HEK293 (cell line): Measurements from ENCODE around the gene ZNF446.

Experiments
- EGR2 ChIP-seq: fragments of 450-650 bp; formaldehyde crosslinking; IDR thresholded peaks from 2 replicates; pipeline ENCODE4 v1.5.1; 2016; ENCODE audit warnings: low read depth, missing biosample characterization, missing genetic modification characterization
- KLF10 ChIP-seq: fragments of 450-650 bp; IDR thresholded peaks from 2 replicates; pipeline ENCODE4 v1.5.1; 2018; ENCODE audit warnings: missing biosample characterization, mild to moderate bottlenecking, missing genetic modification characterization
- KLF8 ChIP-seq: fragments of 450-650 bp; formaldehyde crosslinking; IDR thresholded peaks from 2 replicates; pipeline ENCODE4 v1.5.1; 2016; ENCODE audit warnings: missing biosample characterization, missing genetic modification characterization
- PRDM1 ChIP-seq: fragments of 450-650 bp; formaldehyde crosslinking; IDR thresholded peaks from 2 replicates; pipeline ENCODE4; 2016; ENCODE audit warnings: missing biosample characterization, missing genetic modification characterization
- SCRT1 ChIP-seq: fragments of 450-650 bp; formaldehyde crosslinking; IDR thresholded peaks from 2 replicates; pipeline ENCODE4 v1.5.1; 2016; ENCODE audit warnings: missing biosample characterization, missing genetic modification characterization, borderline replicate concordance
- ZEB2 ChIP-seq: fragments of 450-650 bp; formaldehyde crosslinking; IDR thresholded peaks from 2 replicates; pipeline ENCODE4 v1.5.1; 2016; ENCODE audit warnings: missing biosample characterization, missing genetic modification characterization
- ZFHX2 ChIP-seq: fragments of 450-650 bp; formaldehyde crosslinking; conservative IDR thresholded peaks from 2 replicates; pipeline ENCODE4 v1.5.1; 2016; ENCODE audit warnings: missing biosample characterization, missing genetic modification characterization
- ZIC2 ChIP-seq: fragments of 450-650 bp; formaldehyde crosslinking; IDR thresholded peaks from 2 replicates; pipeline ENCODE4 v1.5.1; 2016; ENCODE audit warnings: missing biosample characterization, missing genetic modification characterization
- ZNF10 ChIP-seq: fragments of 450-650 bp; formaldehyde crosslinking; IDR thresholded peaks from 2 replicates; pipeline ENCODE4 v1.5.1; 2017; ENCODE audit warnings: missing biosample characterization, missing genetic modification characterization
- ZNF404 ChIP-seq: fragments of 450-650 bp; formaldehyde crosslinking; IDR thresholded peaks from 2 replicates; pipeline ENCODE4 v1.5.1; 2017; ENCODE audit warnings: missing biosample characterization, missing genetic modification characterization
- ZNF596 ChIP-seq: fragments of 450-650 bp; IDR thresholded peaks from 2 replicates; pipeline ENCODE4 v1.5.0; 2018; ENCODE audit warnings: missing biosample characterization, mild to moderate bottlenecking, missing genetic modification characterization, moderate library complexity
- ZNF624 ChIP-seq: fragments of 450-650 bp; formaldehyde crosslinking; IDR thresholded peaks from 2 replicates; pipeline ENCODE4 v1.5.1; 2017; ENCODE audit warnings: missing biosample characterization, missing genetic modification characterization
- ZNF843 ChIP-seq: fragments of 450-650 bp; formaldehyde crosslinking; IDR thresholded peaks from 2 replicates; pipeline ENCODE4 v1.5.1; 2016; ENCODE audit warnings: missing biosample characterization, missing genetic modification characterization
- ZSCAN30 ChIP-seq: fragments of 450-650 bp; IDR thresholded peaks from 2 replicates; pipeline ENCODE4 v1.5.1; 2018; ENCODE audit warnings: missing biosample characterization, mild to moderate bottlenecking, missing genetic modification characterization, moderate library complexity
- TF ChIP-seq, protein P1 (sequence below): fragments of 450-650 bp; formaldehyde crosslinking; IDR thresholded peaks from 2 replicates; pipeline ENCODE4 v1.5.1; 2016; ENCODE audit warnings: missing biosample characterization, missing genetic modification characterization
- TF ChIP-seq, protein P2 (sequence below): fragments of 450-650 bp; formaldehyde crosslinking; IDR thresholded peaks from 2 replicates; pipeline ENCODE4 v1.5.1; 2016; ENCODE audit warnings: missing biosample characterization, missing genetic modification characterization
- TF ChIP-seq, protein P3 (sequence below): fragments of 450-650 bp; formaldehyde crosslinking; IDR thresholded peaks from 2 replicates; pipeline ENCODE4 v1.5.1; 2016; ENCODE audit warnings: missing biosample characterization, missing genetic modification characterization, borderline replicate concordance
- TF ChIP-seq, protein P4 (sequence below): fragments of 450-650 bp; formaldehyde crosslinking; IDR thresholded peaks from 2 replicates; pipeline ENCODE4 v1.5.1; 2017; ENCODE audit warnings: missing biosample characterization, missing genetic modification characterization
- TF ChIP-seq, protein P5 (sequence below): fragments of 450-650 bp; formaldehyde crosslinking; IDR thresholded peaks from 2 replicates; pipeline ENCODE4 v1.5.1; 2016; ENCODE audit warnings: missing biosample characterization, missing genetic modification characterization
- TF ChIP-seq, protein P6 (sequence below): fragments of 450-650 bp; formaldehyde crosslinking; IDR thresholded peaks from 2 replicates; pipeline ENCODE4 v1.5.1; 2016; ENCODE audit warnings: missing biosample characterization, missing genetic modification characterization
- TF ChIP-seq, protein P7 (sequence below): fragments of 450-650 bp; formaldehyde crosslinking; IDR thresholded peaks from 2 replicates; pipeline ENCODE4 v1.5.1; 2016; ENCODE audit warnings: missing biosample characterization, missing genetic modification characterization
- TF ChIP-seq, protein P8 (sequence below): fragments of 450-650 bp; formaldehyde crosslinking; IDR thresholded peaks from 2 replicates; pipeline ENCODE4 v1.5.1; 2016; ENCODE audit warnings: missing biosample characterization, missing genetic modification characterization

ZNF446 gene

DNA sequence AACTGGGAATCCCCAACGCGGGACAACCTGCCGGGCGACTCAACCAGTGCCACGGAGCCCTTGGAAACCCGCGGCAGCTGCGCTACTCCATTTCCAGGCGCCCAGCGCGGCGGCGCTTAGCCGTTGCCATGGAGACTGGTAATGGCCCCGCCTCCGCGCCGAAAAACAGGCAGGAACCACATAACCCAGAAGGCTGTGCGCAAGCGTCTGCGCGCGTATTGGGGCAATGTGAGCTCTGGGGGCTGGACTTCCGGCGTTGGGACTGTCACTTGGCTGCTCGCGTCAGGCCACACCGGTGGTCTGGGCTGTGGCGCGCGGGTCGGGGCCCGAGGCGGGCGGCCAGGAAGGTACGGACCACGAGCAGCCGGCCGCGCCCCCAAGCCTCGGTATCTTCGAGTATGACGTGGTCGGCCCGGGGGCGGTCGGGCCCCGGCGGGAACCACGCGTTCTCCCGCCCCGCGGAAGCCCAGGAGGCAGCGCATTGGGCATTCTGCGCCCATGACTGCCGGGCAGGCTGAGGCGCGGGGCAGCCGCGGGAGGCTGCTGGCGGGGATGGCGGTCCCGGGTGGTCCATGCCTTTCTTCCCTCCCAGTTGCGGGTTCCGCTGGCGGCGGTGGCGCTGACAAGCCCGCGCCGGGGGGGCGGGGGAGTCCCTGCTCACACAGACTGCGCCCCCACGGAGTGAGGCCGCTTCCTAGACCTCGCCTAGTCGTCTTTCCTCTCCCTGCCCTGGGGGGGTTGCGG is 24.6 kb upstream of the ZNF446 start, which contains the start of gene ZNF324B (continued):
- TF ChIP-seq ZNF843 (tag by site-specific recombination) (0 out of 2 replicates have a peak, but pooled peaks have one; percentile 26), ZIC2 (tag by site-specific recombination) (peak; percentile 52), KLF10 (peak; percentile 59), SCRT1 (tag by site-specific recombination) (no peak), ZNF10 (tag by site-specific recombination) (no peak), ZFHX2 (tag by site-specific recombination) (peak; percentile 71), ZNF624 (tag by site-specific recombination) (no peak), EGR2 (tag by site-specific recombination) (peak; percentile 27; the same call in 1 of the 2 replicates), ZSCAN30 (peak; percentile 52; the same call in 1 of the 2 replicates), ZNF596 (tag by site-specific recombination) (no peak), ZNF404 (no peak), KLF8 (tag by site-specific recombination) (peak; percentile 71; the same call in 1 of the 2 replicates), ZEB2 (tag by site-specific recombination) (0 out of 2 replicates have a peak, but pooled peaks have one; percentile 41), PRDM1 (no peak)
- TF ChIP-seq, protein P1, sequence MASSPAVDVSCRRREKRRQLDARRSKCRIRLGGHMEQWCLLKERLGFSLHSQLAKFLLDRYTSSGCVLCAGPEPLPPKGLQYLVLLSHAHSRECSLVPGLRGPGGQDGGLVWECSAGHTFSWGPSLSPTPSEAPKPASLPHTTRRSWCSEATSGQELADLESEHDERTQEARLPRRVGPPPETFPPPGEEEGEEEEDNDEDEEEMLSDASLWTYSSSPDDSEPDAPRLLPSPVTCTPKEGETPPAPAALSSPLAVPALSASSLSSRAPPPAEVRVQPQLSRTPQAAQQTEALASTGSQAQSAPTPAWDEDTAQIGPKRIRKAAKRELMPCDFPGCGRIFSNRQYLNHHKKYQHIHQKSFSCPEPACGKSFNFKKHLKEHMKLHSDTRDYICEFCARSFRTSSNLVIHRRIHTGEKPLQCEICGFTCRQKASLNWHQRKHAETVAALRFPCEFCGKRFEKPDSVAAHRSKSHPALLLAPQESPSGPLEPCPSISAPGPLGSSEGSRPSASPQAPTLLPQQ (tag by site-specific recombination) = peak; percentile 57; the same call in 1 of the 2 replicates
- TF ChIP-seq, protein P2, sequence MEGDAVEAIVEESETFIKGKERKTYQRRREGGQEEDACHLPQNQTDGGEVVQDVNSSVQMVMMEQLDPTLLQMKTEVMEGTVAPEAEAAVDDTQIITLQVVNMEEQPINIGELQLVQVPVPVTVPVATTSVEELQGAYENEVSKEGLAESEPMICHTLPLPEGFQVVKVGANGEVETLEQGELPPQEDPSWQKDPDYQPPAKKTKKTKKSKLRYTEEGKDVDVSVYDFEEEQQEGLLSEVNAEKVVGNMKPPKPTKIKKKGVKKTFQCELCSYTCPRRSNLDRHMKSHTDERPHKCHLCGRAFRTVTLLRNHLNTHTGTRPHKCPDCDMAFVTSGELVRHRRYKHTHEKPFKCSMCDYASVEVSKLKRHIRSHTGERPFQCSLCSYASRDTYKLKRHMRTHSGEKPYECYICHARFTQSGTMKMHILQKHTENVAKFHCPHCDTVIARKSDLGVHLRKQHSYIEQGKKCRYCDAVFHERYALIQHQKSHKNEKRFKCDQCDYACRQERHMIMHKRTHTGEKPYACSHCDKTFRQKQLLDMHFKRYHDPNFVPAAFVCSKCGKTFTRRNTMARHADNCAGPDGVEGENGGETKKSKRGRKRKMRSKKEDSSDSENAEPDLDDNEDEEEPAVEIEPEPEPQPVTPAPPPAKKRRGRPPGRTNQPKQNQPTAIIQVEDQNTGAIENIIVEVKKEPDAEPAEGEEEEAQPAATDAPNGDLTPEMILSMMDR = peak; percentile 67
- TF ChIP-seq, protein P3, sequence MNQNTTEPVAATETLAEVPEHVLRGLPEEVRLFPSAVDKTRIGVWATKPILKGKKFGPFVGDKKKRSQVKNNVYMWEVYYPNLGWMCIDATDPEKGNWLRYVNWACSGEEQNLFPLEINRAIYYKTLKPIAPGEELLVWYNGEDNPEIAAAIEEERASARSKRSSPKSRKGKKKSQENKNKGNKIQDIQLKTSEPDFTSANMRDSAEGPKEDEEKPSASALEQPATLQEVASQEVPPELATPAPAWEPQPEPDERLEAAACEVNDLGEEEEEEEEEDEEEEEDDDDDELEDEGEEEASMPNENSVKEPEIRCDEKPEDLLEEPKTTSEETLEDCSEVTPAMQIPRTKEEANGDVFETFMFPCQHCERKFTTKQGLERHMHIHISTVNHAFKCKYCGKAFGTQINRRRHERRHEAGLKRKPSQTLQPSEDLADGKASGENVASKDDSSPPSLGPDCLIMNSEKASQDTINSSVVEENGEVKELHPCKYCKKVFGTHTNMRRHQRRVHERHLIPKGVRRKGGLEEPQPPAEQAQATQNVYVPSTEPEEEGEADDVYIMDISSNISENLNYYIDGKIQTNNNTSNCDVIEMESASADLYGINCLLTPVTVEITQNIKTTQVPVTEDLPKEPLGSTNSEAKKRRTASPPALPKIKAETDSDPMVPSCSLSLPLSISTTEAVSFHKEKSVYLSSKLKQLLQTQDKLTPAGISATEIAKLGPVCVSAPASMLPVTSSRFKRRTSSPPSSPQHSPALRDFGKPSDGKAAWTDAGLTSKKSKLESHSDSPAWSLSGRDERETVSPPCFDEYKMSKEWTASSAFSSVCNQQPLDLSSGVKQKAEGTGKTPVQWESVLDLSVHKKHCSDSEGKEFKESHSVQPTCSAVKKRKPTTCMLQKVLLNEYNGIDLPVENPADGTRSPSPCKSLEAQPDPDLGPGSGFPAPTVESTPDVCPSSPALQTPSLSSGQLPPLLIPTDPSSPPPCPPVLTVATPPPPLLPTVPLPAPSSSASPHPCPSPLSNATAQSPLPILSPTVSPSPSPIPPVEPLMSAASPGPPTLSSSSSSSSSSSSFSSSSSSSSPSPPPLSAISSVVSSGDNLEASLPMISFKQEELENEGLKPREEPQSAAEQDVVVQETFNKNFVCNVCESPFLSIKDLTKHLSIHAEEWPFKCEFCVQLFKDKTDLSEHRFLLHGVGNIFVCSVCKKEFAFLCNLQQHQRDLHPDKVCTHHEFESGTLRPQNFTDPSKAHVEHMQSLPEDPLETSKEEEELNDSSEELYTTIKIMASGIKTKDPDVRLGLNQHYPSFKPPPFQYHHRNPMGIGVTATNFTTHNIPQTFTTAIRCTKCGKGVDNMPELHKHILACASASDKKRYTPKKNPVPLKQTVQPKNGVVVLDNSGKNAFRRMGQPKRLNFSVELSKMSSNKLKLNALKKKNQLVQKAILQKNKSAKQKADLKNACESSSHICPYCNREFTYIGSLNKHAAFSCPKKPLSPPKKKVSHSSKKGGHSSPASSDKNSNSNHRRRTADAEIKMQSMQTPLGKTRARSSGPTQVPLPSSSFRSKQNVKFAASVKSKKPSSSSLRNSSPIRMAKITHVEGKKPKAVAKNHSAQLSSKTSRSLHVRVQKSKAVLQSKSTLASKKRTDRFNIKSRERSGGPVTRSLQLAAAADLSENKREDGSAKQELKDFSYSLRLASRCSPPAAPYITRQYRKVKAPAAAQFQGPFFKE = no peak
- TF ChIP-seq, protein P4, sequence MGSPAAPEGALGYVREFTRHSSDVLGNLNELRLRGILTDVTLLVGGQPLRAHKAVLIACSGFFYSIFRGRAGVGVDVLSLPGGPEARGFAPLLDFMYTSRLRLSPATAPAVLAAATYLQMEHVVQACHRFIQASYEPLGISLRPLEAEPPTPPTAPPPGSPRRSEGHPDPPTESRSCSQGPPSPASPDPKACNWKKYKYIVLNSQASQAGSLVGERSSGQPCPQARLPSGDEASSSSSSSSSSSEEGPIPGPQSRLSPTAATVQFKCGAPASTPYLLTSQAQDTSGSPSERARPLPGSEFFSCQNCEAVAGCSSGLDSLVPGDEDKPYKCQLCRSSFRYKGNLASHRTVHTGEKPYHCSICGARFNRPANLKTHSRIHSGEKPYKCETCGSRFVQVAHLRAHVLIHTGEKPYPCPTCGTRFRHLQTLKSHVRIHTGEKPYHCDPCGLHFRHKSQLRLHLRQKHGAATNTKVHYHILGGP (tag by site-specific recombination) = no peak
- TF ChIP-seq, protein P5, sequence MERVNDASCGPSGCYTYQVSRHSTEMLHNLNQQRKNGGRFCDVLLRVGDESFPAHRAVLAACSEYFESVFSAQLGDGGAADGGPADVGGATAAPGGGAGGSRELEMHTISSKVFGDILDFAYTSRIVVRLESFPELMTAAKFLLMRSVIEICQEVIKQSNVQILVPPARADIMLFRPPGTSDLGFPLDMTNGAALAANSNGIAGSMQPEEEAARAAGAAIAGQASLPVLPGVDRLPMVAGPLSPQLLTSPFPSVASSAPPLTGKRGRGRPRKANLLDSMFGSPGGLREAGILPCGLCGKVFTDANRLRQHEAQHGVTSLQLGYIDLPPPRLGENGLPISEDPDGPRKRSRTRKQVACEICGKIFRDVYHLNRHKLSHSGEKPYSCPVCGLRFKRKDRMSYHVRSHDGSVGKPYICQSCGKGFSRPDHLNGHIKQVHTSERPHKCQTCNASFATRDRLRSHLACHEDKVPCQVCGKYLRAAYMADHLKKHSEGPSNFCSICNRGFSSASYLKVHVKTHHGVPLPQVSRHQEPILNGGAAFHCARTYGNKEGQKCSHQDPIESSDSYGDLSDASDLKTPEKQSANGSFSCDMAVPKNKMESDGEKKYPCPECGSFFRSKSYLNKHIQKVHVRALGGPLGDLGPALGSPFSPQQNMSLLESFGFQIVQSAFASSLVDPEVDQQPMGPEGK (tag by site-specific recombination) = peak; percentile 72
- TF ChIP-seq, protein P6, sequence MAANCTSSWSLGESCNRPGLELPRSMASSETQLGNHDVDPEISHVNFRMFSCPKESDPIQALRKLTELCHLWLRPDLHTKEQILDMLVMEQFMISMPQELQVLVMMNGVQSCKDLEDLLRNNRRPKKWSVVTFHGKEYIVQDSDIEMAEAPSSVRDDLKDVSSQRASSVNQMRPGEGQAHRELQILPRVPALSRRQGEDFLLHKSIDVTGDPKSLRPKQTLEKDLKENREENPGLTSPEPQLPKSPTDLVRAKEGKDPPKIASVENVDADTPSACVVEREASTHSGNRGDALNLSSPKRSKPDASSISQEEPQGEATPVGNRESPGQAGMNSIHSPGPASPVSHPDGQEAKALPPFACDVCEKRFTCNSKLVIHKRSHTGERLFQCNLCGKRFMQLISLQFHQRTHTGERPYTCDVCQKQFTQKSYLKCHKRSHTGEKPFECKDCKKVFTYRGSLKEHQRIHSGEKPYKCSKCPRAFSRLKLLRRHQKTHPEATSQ = 0 out of 2 replicates have a peak, but pooled peaks have one; percentile 21
- TF ChIP-seq, protein P7, sequence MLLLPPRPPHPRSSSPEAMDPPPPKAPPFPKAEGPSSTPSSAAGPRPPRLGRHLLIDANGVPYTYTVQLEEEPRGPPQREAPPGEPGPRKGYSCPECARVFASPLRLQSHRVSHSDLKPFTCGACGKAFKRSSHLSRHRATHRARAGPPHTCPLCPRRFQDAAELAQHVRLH (tag by site-specific recombination) = no peak
- TF ChIP-seq, protein P8, sequence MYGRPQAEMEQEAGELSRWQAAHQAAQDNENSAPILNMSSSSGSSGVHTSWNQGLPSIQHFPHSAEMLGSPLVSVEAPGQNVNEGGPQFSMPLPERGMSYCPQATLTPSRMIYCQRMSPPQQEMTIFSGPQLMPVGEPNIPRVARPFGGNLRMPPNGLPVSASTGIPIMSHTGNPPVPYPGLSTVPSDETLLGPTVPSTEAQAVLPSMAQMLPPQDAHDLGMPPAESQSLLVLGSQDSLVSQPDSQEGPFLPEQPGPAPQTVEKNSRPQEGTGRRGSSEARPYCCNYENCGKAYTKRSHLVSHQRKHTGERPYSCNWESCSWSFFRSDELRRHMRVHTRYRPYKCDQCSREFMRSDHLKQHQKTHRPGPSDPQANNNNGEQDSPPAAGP (tag by site-specific recombination) = peak; percentile 33; the same call in 1 of the 2 replicates
